Right atrium auricular region (tissue), 2 donors: Measurements from ENCODE around the gene ABHD17C. TPM values are rescaled to one million over a fixed set of nuclear protein-coding genes. Genes with fewer than 3 reads are reported as not detected.

ENCODE experiments used
- DNase-seq: peaks from one replicate; pipeline ENCODE4 v3.0.0-alpha.2; 2019; ENCODE audit warnings: low spot score
- H3K27ac ChIP-seq, 2 donors: fragments of 200-600 bp; sonication (generic); 1 replicate in 1 of 2; 2 replicates in 1 of 2; pipeline ENCODE4 v1.5.1; 2016 to 2019
- H3K27me3 ChIP-seq, 2 donors: fragments of 200-600 bp; sonication (generic); one replicate each; pipeline versions ENCODE4 v1.5.1 to v1.6.0; 2017 to 2019
- H3K36me3 ChIP-seq: fragments of 200-600 bp; sonication (generic); one replicate; pipeline ENCODE4 v1.5.1; 2016
- H3K4me1 ChIP-seq, 2 donors: fragments of 200-600 bp; sonication (generic); one replicate each; pipeline versions ENCODE4 v1.5.1 to v1.6.0; 2017 to 2019
- H3K4me3 ChIP-seq, 2 donors: fragments of 200-600 bp; sonication (generic); 1 replicate in 1 of 2; 2 replicates in 1 of 2; pipeline ENCODE4 v1.5.1; 2017 to 2019; ENCODE audit warnings: mild to moderate bottlenecking in 1 of 2, moderate library complexity in 1 of 2
- H3K9me3 ChIP-seq, 2 donors: fragments of 200-600 bp; sonication (generic); one replicate each; pipeline ENCODE4 v1.5.1; 2019
- total RNA-seq, 2 donors: library from RNA; depleted of rRNA; stranded (reverse); fragments of >200 nt; gene quantifications; one replicate each; pipeline ENCODE4 v1.1.0, GENCODE V29; 2016
- TF ChIP-seq, protein P1 (sequence below), 2 donors: fragments of 200-600 bp; sonication (generic); IDR thresholded peaks; one replicate each; pipeline ENCODE4 v1.5.1; 2019; ENCODE audit warnings: antibody characterized with exemption in 2 of 2

Gene ABHD17C
- total RNA-seq, 2 donors from 2014 or later: 1.0 to 1.7 TPM

DNA sequence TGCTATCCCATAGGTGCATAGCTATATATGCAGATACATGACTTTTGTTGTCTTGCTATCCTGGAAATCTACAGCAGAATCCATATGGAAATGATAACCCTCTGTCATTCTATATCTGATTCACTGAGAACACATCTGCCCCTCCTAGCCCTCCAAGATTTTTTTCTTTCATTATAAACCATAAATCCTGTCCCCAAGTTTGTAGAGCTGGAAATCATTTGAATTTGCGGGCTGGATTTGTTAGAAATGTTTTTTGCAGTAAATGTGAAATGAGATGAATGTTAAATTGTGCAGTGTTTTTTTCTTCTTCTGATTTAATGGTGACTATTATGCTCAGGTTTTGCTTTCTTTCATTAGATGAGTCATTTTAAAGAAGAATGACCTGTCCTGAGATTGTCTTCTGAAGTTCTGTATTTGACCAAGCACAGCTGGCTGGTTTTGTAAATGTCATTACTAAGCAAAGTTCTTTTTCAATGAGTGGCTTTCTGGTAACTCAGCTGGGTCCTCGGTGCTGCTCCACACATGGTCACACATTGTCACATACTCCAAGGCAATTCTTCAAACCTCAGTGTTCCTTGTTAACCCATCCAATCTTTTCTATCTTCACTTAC lies 25.3 kb upstream of the ABHD17C start:
- Histone ChIP-seq H3K4me3 (no peak overlapping the region), H3K27ac (no peak overlapping the region), H3K27me3 (no peaks in the 10 kb centered on the region), H3K36me3 (no peaks in the 10 kb centered on the region), H3K9me3 (no peaks in the 10 kb centered on the region), H3K4me1 (no peaks in the 10 kb centered on the region)
- TF ChIP-seq, protein P1, sequence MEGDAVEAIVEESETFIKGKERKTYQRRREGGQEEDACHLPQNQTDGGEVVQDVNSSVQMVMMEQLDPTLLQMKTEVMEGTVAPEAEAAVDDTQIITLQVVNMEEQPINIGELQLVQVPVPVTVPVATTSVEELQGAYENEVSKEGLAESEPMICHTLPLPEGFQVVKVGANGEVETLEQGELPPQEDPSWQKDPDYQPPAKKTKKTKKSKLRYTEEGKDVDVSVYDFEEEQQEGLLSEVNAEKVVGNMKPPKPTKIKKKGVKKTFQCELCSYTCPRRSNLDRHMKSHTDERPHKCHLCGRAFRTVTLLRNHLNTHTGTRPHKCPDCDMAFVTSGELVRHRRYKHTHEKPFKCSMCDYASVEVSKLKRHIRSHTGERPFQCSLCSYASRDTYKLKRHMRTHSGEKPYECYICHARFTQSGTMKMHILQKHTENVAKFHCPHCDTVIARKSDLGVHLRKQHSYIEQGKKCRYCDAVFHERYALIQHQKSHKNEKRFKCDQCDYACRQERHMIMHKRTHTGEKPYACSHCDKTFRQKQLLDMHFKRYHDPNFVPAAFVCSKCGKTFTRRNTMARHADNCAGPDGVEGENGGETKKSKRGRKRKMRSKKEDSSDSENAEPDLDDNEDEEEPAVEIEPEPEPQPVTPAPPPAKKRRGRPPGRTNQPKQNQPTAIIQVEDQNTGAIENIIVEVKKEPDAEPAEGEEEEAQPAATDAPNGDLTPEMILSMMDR (IDR thresholded peaks at IDR 0.05): no peak
- no peak for DNase-seq

GRCh38 chr15:80673561-80674244 lies 21.4 kb upstream of the ABHD17C start:
- no peaks in the 10 kb centered on the region for H3K27me3 ChIP-seq
- TF ChIP-seq, protein P1 (IDR thresholded peaks at IDR 0.05): no peak
- no peak overlapping the region for H3K27ac ChIP-seq
- H3K4me3 ChIP-seq: no peak overlapping the region
- H3K4me1 ChIP-seq: no peaks in the 10 kb centered on the region
- no peaks in the 10 kb centered on the region for H3K9me3 ChIP-seq
- H3K36me3 ChIP-seq: no peaks in the 10 kb centered on the region
- DNase-seq: no peak

DNA sequence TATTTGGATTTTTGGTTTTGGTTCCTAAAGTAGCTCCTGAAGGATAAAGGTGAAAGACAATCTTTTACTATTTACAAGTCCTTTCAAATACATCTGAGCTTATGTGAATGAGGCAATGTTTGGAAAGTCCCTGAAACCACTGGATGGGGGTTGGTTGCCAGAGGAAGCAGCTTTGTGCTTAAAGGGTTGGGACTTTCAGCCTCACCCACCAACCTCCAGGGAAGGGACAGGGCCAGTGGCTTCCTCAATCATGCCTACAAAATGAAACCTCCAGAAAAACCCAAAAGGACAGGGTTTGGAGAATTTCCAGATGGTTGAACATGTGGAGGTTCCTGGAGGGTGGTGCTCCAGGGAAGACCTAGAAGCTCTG lies 20.9 kb upstream of the ABHD17C start:
- TF ChIP-seq, protein P1 (IDR thresholded peaks at IDR 0.05): no peak
- no peak for DNase-seq
- H3K27me3 ChIP-seq: no peaks in the 10 kb centered on the region
- no peaks in the 10 kb centered on the region for H3K36me3 ChIP-seq
- no peaks in the 10 kb centered on the region for H3K9me3 ChIP-seq
- no peaks in the 10 kb centered on the region for H3K4me1 ChIP-seq
- no peak overlapping the region for H3K27ac ChIP-seq
- H3K4me3 ChIP-seq: no peak overlapping the region

GRCh38 chr15:80677041-80677440 lies 18.1 kb upstream of the ABHD17C start:
- Histone ChIP-seq H3K4me1 (no peaks in the 10 kb centered on the region), H3K9me3 (no peaks in the 10 kb centered on the region), H3K4me3 (no peak overlapping the region), H3K27ac (no peak overlapping the region), H3K27me3 (no peaks in the 10 kb centered on the region), H3K36me3 (no peaks in the 10 kb centered on the region)
- TF ChIP-seq, protein P1 (IDR thresholded peaks at IDR 0.05): no peak
- DNase-seq: no peak

- TF ChIP-seq, protein P1 (IDR thresholded peaks at IDR 0.05): no peak
- Histone ChIP-seq H3K27ac (no peak overlapping the region), H3K4me1 (no peaks in the 10 kb centered on the region), H3K4me3 (no peak overlapping the region), H3K9me3 (no peaks in the 10 kb centered on the region), H3K27me3 (no peaks in the 10 kb centered on the region), H3K36me3 (no peaks in the 10 kb centered on the region)
- DNase-seq: no peak
Observed at GRCh38 chr15:80679167-80679803, 15.8 kb upstream of the ABHD17C start.
